IPS-18c (cell line): ENCODE data around the gene FIGLA.

Experiments used
- H3K4me3 ChIP-seq: 2 replicates; pipeline ENCODE4 v1.7.0; 2013; ENCODE audit warnings: low read depth, mild to moderate bottlenecking, low read length, moderate library complexity; ENCODE audit not compliant: insufficient read depth
- H3K9me3 ChIP-seq: one replicate; pipeline ENCODE4 v1.6.1; 2013; ENCODE audit warnings: mild to moderate bottlenecking, low read length, moderate library complexity; ENCODE audit not compliant: control insufficient read depth, insufficient read depth

FIGLA gene, protein sequence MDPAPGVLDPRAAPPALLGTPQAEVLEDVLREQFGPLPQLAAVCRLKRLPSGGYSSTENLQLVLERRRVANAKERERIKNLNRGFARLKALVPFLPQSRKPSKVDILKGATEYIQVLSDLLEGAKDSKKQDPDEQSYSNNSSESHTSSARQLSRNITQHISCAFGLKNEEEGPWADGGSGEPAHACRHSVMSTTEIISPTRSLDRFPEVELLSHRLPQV

DNA sequence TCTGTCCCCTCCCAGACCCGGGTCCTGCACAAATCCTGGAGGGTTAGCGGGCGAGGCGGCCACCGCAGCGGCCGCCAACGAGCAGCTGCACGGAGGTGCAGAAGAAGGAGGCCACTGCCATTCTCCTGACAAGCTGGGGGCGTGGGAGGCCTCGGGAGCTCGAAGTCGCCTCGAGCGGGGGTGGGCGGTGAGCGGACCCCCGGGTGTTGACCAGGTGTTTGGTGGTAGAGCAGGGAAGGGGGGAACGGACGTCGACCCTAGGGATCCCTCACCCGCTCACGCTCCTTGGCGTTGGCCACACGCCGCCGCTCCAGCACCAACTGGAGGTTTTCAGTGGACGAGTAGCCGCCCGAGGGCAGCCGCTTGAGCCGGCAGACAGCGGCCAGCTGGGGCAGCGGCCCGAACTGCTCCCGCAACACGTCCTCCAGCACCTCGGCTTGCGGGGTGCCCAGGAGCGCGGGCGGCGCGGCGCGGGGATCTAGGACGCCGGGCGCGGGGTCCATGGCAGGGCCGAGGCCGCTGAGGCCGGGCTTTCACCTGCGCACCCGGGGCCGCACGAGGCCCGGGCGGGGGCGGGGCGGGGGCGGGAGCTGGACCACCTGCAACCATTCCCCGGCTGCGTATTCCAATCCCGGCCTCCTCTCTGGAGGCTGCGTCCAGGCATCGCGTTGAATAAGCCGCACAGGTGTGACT is at the start of gene FIGLA:
TSS of gene FIGLA (minus strand) at position 508 of the 693 bp plus-strand sequence. CDS start at position 503, 5 bp downstream.
- Histone ChIP-seq H3K9me3 (no peaks in the 10 kb centered on the region), H3K4me3 (peak within 1 kb of the TSS; percentile 40)

DNA sequence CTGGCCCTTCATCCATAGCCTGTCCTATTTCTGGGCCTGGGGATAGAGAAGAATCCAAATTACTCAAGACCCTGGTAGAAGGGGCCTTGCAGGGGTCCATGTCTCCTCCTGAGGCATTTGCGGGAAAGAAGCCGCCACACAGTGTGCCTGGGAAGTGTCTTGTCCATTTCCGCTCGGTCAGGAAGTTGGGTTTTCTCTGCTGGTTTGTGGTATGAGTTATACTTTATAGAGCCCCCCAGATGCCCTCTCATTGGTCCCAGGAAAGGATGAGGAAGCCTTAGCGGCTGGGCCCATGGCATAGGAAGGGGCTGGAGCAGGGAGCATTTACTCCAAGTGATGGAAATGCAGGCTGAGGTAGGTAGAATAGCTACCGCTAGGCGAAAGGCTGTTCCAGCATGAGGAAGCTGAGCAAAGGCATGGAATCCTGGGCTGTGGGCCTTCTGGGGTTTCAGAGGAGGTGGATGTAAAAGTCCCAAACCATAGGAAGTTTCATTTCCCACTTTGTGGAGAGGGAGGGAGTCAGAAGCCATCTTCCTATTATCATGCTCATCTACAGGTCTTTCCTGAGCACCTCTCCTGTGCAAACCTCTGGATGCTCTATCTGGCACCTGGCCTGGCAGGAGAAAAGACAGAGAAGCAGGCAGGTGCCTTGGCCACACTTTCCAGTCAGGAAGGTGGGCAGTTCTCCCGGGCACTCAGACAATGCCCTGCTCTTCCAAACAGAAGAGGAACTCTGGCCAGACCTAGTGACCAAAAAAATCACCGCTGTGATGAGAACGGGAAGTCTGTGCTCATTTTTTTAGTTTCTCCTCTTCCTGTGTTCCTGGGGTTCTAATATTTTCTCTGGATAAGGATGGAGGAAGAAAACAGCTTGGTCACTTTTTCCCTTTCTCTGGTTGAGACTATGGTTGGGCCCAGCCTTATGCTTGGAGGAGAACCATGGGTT is 47.8 kb upstream of the FIGLA start:
- H3K4me3 ChIP-seq, result no peak overlapping the region
- peaks cover 9% of the 10 kb centered on the region for H3K9me3 ChIP-seq

DNA sequence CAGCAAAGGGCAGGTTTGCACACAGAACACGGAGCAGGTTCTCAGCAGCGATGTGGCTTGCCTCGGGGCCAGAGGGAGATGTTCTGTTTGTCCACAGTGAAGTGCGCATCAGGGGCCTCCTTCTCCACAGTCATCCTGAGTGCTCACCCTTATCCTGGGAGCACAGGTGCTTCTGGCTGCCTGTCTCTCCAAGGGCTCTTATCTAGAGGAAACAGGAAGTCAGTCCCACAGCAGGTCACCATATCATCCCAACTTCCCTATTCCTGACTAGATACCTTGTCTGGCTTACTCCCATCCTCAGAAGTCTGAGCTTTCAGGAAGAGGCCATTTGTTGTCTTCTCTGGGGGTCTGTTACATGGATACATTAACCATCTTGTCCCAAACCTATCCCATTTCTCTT is 45.2 kb upstream of the FIGLA start, which contains the start of gene CD207:
TSS of gene CD207 (minus strand) at position 174 of the 400 bp plus-strand sequence. CDS start at position 134, 40 bp downstream.
- Histone ChIP-seq H3K9me3 (peaks cover 3% of the 10 kb centered on the region), H3K4me3 (no peak within 1 kb of the TSS)

DNA sequence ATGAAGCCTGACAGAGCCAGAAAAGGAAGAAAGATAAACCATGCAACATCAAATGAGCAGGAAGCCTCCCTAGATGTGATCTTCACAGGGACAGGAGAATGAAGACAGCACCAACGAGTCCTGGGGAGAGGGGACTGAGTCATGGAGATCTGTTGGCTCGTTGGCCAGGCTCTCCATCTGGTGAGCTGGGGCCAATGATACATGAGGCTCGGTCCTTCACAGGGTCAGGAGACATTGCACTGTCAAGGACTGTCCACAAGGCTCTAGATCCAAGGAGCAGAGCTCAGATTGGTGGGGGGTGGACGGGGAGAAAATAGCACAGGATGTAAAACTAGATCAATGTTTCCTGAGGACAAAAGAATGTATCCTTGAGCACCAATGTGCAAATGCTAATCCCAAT is 44.4 kb upstream of the FIGLA start:
- peaks cover 3% of the 10 kb centered on the region for H3K9me3 ChIP-seq
- H3K4me3 ChIP-seq, result no peak overlapping the region

DNA sequence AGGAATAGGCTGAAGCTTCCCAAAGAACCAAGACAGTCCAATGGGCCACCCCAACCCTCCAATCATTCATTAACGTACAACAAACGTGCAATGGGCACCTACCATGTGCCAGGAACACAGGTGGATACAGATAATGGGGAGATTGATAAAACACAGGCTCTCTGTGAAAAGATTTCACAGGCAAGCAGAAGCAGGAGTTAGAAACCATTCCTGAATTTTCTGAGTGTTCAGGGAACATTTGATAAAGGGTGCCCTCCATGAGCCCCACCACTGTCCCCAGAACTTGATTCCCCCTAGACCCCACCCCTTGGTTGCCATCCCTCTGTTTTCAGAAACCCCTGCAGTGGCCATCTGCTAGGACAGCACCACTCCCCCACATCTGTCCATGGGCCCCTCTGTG is 43.7 kb upstream of the FIGLA start:
- H3K9me3 ChIP-seq, result peaks cover 3% of the 10 kb centered on the region
- H3K4me3 ChIP-seq, result no peak overlapping the region

DNA sequence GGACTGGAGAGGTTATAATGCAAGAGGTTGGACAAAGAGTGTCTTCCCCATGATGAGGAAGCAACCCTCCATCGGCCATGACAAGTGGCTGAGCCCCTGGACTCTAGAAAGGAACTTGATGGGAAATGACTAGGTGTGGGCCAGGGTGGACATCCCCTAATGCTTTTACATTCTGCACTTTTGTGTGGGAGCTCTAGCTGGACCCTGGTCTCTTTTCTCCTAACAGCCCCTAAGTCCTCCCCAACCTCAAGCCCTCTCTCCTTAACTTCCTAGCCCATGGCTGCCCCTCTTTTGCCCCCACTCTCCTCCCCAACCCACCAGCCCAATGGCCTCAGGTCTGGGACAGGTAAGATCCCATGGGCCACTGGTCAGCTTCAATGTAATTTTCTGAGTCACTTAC is 42.8 kb upstream of the FIGLA start:
- peaks cover 3% of the 10 kb centered on the region for H3K9me3 ChIP-seq
- no peak overlapping the region for H3K4me3 ChIP-seq

DNA sequence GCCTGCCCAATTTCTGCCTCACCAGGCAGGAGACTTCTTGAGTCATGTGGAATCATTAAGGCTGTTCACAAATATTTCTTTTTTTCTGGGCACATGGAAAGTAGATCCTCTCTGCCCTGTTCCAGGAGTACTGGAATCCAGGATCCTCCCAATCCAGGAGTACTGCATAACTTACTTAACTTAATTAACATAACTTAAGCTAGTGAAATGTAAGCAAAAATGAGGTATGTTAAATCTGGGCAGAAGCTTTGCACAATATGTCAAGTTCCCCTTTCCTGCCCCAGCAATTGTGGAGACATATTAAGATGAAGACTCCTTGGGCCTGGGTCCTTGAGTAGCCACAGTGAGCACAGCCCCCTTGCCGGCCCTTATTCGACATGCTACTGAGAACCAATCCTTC is 41.9 kb upstream of the FIGLA start:
- Histone ChIP-seq H3K9me3 (peaks cover 3% of the 10 kb centered on the region), H3K4me3 (no peak overlapping the region)

DNA sequence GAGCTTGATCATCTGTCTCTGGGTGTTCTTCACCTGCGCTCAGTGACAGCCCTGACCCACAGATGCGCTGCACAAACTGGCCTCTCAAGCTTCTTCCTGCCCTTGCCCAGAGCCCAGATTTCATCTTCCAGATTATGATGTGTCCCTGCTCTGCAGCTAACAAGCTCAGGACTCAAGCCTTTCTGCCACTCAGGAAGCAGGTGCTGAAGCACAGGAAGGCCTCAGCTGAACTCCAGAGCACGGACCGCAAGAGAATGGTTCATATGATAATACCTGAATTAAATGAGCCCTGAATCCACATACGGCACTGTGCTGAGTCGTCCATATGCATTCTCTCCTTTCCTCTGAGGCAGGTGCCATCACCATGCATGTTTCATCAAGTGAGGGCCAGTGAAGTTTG is 41.4 kb upstream of the FIGLA start:
- Histone ChIP-seq H3K9me3 (peaks cover 3% of the 10 kb centered on the region), H3K4me3 (no peak overlapping the region)

DNA sequence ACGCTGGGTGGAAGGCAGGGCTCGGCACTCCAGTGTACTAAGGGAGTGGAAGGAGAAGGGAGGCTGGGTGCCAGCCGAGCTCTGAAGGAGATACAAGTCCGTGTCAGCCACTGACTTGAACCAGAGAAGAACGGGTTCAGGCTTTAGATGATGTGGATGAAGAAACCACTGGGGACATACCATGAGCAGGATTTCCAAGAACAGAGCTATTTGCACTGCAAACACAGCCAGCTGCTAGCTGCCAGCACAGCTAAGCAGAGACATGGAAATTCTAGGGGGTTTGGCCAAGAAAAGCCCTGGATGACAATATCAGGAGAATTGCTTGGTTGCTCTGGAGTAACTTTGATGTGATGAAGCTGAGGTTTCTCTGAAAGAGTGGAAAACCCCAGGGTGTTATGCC is 39.9 kb upstream of the FIGLA start:
- Histone ChIP-seq H3K4me3 (no peak overlapping the region), H3K9me3 (peaks cover 3% of the 10 kb centered on the region)

DNA sequence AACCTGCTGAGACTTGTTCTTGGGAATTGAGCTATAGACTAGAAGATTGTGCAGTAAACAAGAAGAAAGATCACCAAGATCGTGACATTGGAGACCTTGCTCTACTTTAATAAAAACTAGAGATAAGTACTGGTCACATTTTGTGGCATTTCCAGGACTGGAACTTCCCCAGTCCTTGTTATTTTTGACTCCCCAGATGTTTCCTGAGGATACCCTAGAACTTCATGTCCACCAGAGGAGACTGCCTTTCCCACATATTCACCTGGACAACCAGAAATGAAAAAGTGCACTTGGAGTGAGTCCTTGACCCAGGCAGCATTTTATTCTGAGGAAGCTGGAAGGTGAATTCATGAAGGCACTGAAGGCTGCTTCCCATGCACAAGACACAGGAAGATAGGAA is 39.5 kb upstream of the FIGLA start:
- Histone ChIP-seq H3K4me3 (no peak overlapping the region), H3K9me3 (peaks cover 3% of the 10 kb centered on the region)

DNA sequence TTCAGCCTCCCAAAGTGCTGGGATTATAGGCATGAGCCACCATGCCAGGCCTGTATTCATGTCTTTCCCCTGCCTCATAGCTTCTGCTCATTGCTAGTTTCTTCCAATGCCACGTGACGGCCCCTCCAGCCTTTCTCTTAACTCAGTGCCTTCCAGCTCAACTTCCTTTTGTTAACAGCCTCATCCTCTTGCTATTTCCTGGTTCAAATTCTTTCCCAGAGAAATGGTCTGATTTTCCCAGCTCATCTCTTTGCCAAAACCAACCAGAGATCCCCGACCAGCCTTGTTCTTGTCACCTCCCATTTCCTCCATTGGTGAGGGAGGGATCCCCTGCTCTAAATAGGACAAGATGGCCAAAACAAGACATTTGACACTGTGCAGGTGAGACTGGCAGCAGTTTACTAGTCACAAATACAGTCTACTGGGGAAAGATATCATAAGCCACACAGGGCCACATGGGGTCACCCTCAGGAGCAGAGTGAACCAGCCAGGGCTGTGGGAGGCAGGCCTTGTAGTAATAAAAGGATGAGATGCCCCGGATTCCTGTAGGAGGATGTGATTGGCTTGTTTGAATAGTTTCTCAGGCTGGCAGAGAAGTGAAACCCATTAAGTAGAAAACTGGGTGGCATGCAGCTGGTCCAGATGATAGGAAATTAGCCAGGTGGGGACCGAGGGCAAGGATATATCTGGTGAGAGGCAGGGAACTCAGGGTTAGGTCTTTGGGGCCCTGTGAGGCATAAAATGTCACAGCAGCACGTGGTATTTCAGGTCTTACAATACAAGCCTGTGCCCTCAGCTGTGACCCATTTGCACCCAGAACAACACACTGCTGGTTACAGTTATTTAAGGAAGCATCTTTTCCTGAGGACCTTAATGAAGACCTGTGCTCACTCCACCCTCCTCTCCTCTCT is 38.7 kb upstream of the FIGLA start:
- H3K4me3 ChIP-seq, result no peak overlapping the region
- peaks cover 3% of the 10 kb centered on the region for H3K9me3 ChIP-seq

DNA sequence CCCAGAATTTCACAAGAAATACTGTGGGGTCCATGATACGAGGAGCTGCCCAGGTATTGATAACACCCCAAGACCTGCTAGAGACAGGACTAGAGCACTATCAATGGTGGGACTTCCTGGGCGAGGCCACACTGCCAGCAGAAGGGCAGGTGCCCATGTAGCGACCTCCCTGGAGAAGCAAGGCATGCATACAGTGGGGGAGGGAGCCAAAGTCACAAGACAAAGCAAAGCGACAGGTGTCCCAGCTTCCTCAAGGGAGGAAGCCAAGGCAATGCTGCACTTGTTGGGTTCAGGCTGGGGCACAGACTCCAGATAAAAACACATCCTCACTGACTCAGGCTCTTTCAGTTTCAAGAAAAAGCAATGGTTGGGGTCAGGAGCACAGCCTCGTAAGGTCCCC is 37.7 kb upstream of the FIGLA start:
- Histone ChIP-seq H3K9me3 (no peaks in the 10 kb centered on the region), H3K4me3 (no peak overlapping the region; the same call in 1 of the 2 replicates)

DNA sequence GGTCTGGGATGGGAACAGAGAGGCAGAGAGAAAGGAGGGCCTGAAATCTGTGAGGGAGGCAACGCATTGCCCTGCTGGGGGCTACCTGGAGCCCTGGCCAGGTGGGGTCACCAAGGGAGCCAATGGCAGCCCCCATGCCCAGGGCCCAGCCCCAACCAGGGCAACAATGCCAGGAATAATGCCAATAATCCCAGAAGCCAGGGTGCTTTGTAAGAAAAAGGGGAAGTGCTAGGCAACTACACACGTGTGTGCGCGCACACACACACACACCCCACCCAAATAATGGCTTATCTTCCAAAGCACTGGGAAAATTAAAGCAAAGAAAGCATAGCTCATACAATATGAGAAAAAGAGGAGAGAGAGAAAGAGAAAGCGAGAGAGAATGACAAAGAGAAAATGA is 36.9 kb upstream of the FIGLA start:
- no peaks in the 10 kb centered on the region for H3K9me3 ChIP-seq
- H3K4me3 ChIP-seq, result no peak overlapping the region

DNA sequence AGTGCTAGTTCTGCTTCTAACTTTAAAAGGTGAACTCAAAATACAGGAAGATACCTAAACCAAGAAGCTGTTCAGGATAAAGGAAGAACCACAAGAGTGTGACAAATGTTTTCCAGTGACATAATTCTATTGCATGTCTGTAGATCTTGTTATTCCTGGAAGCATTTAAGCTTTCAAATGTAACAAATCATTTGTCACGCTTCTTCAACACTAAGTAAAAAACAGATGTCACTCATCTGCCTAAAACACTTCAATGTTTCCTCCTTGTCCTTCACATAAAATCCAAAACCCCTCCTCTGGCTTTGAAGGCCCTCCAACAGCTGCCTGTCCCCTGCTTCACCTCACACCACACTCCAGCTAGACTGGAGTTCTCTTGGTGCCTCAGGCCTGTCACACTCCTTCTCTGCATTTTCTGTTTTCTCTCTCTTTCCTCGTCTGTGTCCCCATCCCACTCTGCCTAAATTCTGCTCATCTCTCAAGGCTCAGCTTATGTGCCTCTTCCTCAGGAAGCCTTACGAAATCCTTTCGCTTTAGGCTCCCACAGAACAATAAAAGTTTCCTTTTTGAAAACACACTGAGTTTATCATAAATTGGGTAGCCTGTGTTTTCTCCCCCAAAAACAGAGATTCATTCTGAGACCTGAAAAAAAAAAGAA is 36.4 kb upstream of the FIGLA start:
- Histone ChIP-seq H3K9me3 (no peaks in the 10 kb centered on the region), H3K4me3 (no peak overlapping the region)

DNA sequence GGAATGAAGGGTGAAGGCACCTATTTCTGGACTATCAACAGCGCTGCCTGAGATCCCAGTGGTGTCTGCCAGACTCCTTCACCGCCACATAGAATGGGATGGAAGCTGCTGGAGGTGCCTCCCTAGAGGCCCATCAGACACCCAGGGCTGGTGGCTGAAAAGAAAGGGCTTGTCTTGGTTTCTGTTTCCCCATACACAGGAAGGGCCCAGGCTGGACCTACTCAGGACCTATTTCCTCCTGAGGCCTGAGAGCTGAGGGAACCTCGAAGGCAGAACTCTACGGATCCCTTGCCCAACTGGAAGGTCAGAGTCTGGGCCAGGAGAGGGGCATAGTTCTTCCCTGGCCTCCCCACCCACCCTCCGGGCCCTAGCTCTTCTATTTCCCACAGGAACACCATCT is 32.8 kb upstream of the FIGLA start:
- Histone ChIP-seq H3K4me3 (no peak overlapping the region), H3K9me3 (no peaks in the 10 kb centered on the region)

DNA sequence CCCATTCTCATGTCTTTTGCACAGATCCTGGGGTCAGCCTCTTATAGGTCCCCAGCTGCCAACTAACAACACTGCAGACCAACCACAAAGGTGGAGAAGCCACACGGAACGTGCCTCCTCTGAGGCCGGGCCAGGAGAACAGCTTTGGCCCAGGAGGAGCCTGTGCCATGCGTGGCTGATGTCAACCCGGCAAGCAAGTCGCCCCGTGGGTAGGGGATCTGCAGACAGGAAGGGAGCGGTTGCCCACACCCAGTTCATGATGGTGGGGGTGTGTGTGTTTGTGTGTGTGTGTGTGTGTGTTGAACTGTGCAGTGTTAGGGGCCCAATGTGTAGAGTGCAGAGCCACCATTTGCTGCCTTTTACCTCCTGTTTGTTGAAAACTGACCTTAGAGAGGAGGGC is 32.4 kb upstream of the FIGLA start:
- Histone ChIP-seq H3K4me3 (no peak overlapping the region), H3K9me3 (no peaks in the 10 kb centered on the region)
